Activated T-cell treated with anti-CD3 and anti-CD28 coated beads for 24 hours (primary cell): ENCODE data around the gene FREY1.

Source experiments
- DNase-seq: peaks from one replicate; pipeline ENCODE4 v3.0.0-alpha.2; 2020; ENCODE audit warnings: low read depth

FREY1 gene

GRCh38 chr11:45870706-45871105 lies 36.4 kb downstream of the FREY1 start:
- DNase-seq = no peak

GRCh38 chr11:45869551-45869950 lies 37.5 kb downstream of the FREY1 start:
- no peak for DNase-seq

GRCh38 chr11:45864041-45864440 lies 43.0 kb downstream of the FREY1 start:
- no peak for DNase-seq

GRCh38 chr11:45860764-45861510 lies 46.1 kb downstream of the FREY1 start:
- no peak for DNase-seq

- no peak for DNase-seq
These were observed 46.7 kb downstream of the FREY1 start for GRCh38 chr11:45860348-45860747.

GRCh38 chr11:45859661-45860140 lies 47.4 kb downstream of the FREY1 start:
- no peak for DNase-seq

GRCh38 chr11:45858751-45859398 lies 48.2 kb downstream of the FREY1 start:
- no peak for DNase-seq

GRCh38 chr11:45857961-45858474 lies 49.1 kb downstream of the FREY1 start:
- DNase-seq = no peak
